Measurements from ENCODE around the gene BRD7.

DNA sequence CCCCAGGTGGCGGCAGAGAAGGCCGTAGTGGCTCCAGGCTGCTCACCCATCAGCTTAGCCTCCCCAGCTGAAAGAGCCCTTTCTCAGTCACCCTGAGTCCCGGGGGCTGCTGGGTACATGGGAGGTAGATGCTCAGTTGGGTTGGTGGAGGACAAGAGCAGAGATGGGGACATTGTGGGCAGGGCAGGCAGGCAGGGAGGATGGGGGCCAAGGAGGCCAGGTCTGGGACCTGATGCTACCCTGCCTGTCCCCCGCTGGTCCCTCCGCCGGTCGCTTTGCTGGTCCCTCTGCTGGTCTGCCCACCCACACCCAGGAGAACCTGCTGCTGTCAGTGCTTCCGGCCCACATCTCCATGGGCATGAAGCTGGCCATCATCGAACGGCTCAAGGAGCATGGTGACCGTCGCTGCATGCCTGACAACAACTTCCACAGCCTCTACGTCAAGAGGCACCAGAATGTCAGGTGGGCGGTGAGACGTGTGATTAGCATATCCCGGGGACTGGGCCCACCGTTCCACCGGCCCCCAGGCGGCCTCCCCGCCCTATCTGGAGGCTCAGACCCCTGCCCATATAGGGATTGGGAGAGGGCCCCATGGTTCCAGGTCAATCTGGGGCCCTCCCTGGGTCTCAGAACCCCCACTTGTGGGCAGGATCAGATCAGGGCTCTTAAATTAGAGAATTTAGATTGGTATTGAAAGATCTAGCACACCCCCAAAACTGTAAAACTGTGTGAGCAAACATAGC lies 75.6 kb downstream of the BRD7 start:
- no peak for TF ChIP-seq POLR2A (IDR thresholded peaks at IDR 0.05)
- TF ChIP-seq, protein P1, sequence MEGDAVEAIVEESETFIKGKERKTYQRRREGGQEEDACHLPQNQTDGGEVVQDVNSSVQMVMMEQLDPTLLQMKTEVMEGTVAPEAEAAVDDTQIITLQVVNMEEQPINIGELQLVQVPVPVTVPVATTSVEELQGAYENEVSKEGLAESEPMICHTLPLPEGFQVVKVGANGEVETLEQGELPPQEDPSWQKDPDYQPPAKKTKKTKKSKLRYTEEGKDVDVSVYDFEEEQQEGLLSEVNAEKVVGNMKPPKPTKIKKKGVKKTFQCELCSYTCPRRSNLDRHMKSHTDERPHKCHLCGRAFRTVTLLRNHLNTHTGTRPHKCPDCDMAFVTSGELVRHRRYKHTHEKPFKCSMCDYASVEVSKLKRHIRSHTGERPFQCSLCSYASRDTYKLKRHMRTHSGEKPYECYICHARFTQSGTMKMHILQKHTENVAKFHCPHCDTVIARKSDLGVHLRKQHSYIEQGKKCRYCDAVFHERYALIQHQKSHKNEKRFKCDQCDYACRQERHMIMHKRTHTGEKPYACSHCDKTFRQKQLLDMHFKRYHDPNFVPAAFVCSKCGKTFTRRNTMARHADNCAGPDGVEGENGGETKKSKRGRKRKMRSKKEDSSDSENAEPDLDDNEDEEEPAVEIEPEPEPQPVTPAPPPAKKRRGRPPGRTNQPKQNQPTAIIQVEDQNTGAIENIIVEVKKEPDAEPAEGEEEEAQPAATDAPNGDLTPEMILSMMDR (IDR thresholded peaks at IDR 0.05 in 8 of 11, conservative IDR thresholded peaks at IDR 0.05 in 3 of 11): no peak
